Eye (tissue), 1 donor: Measurements from ENCODE around the gene PRORP.
"Not testable (repeated sequence)": the region's sequence is repeated elsewhere in the genome, so short reads cannot be mapped to it uniquely, and the experiment has no call there.

Experiments
- DNase-seq: peaks from one replicate; pipeline ENCODE4 v3.0.0-alpha.2; 2015

PRORP gene

DNA sequence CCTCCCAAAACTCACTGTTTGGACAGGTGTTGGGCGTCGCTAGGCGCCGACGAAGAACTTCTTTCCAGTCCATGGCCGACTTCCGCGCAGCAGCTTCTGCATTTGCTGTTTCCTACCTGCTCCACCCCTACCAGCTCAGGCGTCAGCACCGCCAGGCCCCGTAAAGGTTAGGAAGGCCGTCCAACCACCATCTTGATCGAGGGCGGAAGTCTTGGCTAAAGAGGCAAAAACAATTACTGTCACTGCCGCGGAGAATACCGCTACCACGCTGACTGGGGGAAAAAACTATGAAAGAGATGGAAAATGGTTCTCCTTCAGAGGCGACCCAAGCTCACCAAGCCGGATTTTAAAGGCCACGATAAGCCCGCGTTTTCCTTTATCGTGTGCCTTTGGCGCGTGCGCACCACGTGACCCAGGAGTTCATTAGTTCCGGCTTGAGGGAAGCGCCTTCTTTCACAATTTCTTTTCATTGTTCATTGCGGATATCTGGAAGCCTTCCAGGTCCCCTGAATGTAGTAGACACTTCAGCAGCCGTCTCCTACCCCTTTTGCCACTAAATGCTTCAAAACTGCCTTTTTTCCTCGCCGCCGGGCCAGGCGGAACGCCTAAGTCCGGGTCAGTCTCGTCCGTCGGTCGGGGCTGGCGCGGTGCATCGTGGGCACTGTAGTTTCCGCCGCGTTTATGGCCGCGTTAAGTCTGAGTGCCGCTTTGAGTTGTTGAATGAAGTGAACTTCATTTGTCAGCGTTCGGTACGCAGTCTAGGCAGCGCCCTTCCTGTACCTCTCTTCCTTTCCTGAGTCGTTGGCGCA is at the start of gene PRORP, which contains the start of gene PPP2R3C:
Gene PRORP (plus strand): TSS at position 666 of the 809 bp plus-strand sequence. CDS start 694 bp downstream, outside the sequence.
Gene PPP2R3C (minus strand): TSS at position 104 of the 809 bp plus-strand sequence. CDS start 31 bp downstream, at position 73.
- DNase-seq = peak; percentile 97

DNA sequence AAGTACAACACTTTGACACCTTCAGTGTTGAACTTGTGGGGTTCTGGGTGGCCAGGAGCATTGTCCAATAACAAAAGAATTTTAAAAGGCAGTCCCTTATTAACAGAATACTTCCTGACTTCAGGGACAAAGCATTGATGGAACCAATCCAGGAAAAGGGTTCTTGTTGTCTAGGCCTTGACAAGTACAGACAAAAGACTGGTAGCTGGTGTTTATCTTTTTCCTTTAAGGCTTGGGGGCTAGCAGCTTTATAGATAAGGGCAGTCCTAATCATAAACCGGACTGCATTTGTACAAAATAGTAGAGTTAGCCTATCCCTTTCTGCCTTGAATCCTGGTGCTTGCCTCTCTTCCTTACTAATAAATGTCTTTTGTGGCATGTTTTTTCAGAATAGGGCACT is 48.9 kb upstream of the PRORP start:
- DNase-seq = no peak

DNA sequence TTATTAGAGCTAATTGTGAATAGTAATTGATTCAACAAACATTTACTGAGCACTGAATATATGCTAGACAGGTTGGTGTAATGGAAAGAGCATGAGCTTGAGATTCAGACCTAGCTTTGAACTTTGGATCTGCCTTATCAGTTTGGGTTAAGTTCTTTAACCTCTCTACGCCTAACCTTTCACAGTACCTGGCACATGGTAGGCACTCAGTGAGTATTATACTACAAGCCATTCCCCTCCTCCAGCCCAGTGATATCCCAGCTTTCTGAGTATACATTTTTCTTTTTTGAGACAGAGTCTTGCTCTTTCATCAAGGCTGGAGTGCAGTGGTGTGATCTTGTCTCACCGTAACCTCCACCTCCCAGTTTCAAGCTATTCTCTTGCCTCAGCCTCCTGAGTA is 44.3 kb upstream of the PRORP start:
- DNase-seq = no peak

DNA sequence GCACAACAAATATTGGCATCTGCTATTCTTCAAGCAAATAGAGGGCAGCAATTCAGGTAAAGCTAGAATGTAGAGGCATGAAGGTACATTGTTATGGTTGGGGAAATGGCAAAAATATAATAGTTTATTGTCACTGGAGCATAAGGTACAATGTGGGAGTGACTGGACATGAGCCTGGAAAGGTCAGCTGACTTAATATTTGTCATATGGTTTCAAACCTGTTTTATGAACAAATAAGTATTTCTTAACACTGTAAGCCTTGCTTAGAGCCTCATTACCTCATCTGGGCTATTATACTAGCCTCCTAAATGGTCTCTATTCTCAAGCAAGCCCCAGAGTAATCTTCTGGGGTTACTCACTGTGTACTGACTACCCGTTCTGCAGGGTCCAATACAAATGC is 42.6 kb upstream of the PRORP start:
- no peak for DNase-seq

DNA sequence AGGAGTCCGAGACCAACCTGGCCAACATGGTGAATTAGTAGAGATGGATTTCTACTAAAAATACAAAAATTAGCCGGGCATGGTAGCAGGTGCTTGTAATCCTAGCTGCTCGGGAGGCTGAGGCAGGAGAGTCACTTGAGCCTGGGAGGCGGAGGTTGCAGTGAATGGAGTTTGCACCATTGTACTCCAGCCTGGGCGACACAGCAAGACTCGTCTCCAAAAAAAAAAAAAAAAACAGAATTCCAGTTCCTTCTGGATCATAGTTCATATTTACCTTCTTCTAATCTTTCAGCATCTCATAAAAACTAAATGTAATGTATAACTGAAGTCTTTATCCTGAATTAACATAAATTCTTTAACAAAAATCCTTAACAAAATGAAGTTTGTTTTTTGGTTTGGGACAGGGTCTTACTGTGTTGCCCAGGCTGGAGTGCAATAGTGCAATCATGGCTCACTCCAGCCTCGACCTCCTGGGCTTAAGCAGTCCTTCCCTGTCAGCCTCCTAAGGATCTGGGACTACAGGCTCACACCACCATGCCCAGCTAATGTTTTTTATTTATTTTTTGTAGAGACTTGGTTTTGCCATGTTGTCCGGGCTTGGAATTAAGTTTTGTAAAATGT is 38.7 kb upstream of the PRORP start:
- no peak for DNase-seq

DNA sequence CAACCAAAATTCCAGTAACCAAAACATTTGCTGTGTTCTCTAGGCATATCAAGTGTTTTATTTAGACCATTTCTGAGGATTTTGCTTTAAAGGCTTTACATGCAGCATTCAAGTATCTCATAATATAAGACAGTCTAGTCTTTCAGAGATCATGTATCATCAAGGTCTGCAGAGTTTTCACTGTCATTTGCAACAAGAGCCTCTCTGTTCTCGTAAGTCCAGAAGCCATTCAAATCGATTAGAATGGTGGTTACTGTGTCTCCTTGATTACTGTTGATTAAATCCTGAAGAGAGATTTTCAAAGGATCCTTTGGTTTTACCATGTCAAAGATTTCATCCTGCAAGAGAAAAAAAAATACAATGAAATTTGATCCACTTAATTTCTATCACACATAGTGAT is 36.9 kb upstream of the PRORP start:
- DNase-seq = no peak

DNA sequence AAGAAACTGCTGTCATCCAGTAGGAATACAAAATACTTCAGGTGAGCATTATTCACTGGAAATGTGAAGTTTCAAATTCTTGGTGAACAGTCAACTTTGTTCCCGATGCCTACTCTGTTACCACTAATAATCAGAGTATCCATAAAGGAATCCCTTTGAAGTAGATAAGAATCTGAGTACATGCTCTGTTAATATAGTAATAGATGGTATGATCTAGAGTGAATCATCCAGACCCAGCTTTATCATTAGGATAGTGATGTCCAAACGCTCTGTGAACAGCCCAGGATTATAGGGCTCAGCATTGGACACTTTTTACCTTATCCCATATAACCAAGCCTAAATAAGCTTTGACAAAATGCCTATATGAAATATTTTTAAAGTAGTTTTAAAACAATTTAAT is 33.8 kb upstream of the PRORP start:
- no peak for DNase-seq

DNA sequence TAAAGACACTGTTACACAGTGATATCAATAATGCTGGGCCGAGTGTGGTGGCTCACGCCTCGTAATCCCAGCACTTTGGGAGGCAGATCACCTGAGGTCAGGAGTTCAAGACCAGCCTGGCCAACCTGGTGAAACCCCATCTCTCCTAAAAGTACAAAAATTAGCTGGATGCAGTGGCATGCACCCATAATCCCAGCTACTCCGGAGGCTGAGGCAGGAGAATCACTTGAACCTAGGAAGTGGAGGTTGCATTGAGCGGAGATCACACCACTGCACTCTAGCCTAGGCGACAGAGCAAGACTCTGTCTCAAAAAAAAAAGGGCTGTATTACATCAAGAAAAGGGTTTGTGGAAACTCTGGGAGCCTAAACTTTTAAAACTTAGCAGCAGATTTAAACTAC is 27.7 kb upstream of the PRORP start:
- DNase-seq = not testable (repeated sequence)

DNA sequence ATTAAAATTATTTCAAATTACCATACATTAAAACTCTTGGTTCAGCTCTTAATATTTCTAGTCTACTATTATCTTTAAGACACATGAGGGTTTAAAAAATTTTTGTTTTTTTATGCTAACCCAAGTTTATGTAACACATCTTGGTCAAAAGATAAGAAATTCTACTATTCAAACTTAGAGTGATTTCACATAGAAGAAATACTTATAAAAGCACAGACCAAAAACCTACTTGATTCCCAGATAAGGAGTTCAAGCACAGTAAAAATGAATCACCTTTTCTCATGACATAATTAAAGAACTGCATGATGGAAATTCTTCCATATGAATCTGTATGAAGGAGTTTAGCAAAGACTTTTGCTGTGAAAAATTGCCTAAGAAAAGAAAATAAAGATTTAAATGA is 14.5 kb upstream of the PRORP start:
- no peak for DNase-seq

DNA sequence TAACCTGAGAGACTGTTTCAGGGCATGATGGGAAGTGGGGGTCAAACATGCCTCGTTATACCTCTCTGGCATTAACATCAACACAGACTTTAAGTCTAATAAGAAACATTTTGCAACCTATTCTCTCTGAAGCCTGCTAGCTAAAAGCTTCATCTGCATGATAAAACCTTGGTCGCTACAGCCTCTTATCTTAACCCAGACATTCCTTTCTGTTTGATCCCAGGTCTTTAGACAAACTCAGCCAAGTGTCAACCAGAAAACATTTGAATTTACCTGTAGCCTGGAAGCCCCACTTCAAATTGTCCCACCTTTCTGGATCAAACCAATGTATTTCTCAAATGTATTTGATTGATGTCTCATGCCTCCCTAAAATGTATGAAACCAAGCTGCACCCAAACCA is 9.7 kb upstream of the PRORP start:
- no peak for DNase-seq

DNA sequence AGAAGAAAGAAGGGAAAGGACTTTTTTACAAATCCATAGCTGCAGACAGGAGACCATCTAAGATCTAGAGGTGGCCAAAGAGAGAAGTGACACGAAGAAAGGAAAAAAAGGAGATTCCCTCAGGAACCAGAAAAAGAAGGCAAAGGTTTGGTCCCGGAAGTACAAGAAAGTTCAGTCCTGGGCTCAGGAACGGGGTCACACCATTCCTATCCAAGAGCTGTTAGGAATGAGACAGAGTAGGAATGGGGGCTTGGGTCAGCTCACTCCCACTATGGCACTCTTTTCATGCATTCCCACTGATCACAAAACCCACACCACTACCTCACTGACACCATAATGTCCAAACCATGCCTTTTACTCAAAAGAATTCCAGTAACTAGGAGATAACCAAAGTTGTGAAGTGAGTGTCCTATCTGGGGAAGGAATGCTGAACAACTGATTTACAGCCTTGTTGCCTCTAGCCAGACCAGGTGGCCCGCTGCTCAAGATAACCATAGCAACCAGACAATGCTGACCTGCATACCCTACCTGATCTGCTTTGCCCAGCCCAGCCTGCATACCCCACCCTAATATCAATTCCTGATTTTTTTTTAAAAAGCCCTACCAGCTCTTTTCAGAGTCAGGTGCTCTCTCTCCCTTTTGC is 8.9 kb upstream of the PRORP start:
- no peak for DNase-seq

DNA sequence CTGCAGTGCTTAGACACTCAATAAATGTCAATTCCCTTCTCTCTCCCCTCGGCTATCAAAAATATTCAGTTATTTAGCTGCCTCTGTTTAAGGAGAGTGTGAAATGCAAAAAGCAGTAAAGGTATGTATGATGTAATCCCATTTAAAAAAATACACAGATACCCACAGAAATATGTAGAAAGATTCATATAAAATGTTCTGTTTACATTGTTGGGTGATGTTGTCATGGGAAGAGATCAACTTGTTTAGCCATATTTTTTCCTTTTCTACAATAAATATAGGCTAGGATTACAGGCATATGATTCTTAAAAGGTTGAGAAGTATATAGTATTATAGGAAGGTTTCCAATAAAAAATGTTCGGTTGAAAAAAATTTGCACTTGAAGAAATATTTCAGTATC is 8.3 kb upstream of the PRORP start:
- no peak for DNase-seq

DNA sequence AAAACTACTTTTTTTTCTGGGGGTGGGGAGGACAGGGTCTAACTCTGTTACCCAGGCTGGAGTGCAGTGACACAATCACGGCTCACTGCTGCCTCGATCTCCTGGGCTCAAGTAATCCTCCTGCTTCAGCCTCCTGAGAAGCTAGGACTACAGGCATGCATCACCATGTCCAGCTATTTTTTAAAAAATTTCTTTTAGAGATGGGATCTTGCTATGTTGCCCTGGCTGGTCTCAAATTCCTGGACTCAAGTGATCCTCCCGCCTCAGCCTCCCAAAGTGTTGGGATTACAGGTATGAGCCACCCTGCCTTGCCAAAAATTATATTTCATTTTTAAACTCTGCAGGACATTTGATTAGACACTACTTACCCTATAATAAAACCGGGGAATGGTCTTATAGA is 6.1 kb upstream of the PRORP start:
- no peak for DNase-seq

DNA sequence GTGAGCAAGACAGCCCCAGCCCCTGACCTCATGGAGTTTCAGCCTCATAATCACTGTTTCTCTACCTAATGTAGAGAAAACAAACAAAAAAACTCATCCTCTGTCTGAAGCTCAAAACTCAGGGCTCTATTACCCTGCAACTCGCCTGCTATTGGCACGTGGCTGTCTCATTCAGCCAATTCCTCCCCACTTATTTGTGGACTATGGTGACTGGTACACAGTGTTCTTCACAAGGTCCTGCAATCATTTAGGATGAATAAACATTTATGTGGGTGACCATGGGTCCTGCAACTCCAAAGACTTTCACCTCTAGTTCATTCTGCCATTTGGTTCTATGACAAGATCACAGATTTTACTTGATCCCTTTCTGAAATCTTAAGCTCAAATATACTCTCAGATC is 5.2 kb upstream of the PRORP start:
- no peak for DNase-seq

DNA sequence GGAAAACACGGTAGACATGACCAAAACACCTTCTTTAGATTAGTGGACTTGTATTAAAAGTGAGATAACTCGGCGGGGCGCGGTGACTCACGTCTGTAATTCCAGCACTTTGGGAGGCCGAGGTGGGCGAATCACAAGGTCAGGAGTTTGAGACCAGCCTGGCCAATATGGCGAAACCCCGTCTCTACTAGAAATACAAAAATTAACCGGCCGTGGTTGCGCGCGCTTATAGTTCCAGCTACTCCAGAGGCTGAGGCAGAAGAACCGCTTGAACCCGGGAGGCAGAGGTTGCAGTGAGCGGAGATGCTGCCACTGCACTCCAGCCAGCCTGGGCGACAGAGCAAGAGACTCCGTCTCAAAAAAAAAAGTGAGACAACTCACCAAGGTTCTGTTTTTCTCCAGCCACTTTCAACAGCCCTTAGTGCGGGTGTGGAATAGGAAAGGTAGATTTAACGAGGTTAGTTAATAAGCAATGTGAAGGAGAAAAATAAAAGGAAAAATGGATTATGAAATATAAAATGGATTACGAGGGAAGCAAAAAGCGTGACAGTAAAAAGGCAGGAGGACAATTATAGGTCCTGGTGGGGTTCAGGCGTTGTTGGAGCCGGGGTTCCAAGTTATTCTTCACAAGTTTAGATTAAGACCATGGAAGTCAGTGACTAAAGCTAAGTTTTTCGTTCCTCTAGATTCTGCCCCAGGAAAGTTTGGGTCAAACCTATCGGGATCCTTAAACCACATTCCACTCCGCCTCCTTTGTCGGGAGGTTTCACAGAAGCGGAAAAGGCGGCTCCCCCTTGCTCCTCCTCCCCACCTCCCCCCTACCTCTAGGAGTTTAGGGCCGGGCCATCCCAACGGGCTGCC is 1.1 kb upstream of the PRORP start:
- no peak for DNase-seq

DNA sequence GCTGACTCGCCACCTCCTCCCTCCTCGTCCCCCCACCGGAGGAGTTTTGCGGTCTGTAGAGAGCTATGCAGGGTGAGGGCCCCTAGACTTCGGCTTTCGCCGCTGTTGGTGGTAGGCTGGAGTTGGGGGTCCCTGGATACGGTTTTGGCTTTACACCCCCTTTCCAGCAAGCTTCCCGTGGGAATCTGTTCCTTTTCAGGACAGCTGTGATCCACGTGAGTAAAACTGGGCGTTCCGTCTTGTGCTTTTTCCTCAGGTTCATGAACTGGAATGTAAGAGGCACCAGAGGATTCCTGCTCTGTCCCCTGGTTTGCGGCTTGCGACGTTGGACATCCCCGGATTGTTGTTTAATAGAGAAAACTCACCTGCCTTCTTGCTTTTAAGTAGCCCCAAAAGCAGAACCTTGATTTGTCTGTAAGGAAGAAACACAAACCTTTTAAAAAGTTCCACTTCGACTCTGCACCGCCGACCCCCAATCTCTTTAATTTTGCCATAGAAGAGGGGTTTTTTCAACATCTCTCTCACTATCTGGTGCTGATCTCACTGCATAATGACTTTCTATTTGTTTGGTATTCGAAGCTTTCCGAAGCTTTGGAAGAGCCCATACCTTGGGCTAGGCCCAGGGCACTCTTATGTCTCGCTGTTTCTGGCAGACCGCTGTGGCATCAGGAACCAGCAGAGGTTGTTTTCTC is 490 bp downstream of the PRORP start:
- no peak for DNase-seq

DNA sequence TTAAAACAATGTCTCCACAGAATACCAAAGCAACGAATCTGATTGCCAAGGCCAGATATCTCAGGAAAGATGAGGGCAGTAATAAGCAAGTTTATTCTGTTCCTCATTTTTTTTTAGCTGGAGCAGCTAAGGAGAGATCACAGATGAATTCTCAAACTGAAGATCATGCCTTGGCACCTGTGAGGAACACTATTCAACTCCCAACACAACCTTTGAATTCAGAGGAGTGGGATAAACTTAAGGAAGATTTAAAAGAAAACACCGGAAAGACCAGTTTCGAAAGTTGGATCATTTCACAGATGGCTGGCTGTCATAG is 994 bp downstream of the PRORP start:
- no peak for DNase-seq

DNA sequence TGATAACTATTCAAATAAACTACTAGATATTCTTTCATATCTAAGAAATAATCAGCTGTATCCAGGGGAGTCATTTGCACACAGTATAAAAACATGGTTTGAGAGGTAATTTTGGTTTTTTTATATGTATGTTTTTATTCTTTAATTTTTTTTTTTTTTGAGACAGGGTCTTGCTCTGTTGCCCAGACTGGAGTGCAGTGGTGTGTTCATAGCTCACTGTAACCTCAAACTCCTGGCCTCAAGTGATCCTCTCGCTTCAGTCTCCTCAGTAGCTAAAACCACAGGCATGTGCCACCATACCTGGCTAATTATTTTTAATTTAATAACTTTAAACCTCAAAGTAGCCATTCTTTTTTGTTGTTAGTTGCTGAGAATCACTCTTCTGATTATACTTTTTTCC is 1.8 kb downstream of the PRORP start:
- DNase-seq = no peak

DNA sequence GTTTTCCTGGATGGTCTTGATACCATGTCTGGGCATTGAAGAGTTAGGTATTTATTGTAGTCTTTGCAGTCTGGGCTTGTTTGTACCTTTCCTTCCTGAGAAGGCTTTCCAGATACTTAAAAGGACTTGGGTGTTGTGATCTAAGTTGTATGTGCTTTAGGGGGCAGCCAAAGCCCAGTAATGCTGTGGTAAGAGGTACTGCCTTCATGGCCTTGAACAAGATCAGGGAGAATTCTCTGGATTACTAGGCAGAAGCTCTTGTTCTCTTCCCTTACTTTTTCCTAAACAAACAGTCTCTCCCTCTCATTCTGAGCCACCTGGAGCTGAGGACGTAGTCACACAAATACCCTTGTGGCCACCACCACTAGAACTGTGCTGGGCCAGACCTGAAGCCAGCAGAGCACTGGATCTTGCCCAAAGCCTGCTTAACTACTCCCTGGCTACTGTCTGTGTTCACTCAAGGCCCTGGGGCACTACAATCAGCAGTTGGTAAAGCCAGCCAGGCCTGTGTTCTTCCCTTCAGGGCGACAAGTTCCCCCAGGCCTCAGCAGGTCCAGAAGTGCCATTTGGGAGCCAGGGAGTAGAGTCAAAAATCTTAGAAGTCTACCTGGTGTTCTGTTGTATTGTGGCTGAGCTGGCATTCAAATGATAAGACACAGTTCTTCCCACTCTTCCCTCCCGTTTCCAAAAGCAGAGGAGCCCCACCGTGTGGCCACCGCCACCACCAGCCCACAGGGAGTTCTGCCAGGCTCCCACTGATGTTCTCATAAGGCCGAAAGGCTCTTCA is 11.4 kb downstream of the PRORP start:
- no peak for DNase-seq

DNA sequence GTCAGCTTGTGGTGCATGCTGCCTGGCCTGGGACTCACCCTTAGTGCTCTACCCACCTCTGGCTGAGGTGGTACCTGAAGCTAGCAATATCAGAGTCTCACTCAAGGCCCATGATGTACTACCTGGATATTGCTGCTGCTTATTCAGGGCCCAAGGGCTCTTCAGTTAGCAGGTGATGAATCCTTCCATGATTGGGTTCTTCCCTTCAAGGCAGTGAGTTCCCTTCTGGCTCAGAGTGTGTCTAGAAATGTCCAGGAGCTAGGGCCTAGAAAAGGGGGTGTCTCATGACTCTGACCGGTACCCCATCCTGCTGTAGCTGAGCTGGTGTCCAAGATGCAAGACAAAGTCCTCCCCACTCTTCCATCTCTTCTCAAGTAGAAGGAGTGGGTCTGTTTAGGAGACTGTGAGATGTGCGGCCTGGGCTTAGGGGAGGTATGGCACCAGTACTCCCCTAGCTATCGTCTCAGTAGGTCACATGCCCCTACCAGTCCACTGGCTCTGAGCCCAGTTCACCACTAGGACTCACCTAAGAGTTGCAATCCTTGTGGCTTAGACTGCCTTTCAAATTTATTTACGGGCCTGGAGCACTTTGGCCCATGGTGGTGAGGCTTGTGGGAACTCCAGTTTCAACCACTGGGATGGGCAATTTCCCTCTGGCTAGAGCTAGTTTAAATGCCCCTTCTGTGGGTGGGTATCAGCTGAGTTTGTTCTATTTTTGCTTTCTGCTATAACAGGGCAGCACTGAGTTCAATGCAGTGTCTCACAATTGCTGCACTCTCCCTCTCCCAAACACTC is 12.2 kb downstream of the PRORP start:
- no peak for DNase-seq

DNA sequence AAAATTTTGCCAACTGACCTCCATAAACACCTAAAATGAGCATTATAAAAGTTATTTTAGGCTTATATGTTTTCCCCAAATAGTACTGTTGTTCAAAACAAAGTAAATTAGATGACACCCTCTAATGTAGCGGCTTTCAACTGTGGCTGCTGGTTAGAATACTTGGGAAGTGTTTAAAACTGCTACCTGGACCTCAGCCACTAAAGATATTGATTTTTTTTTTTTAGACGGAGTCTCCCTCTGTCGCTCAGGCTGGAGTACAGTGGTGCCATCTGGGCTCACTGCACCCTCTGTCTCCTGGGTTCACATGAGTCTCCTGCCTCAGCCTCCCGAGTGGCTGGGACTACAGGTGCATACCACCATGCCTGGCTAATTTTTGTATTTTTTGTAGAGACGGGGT is 16.2 kb downstream of the PRORP start:
- DNase-seq = no peak
